OCI-LY3 (cell line): Measurements from ENCODE around the gene LTO1.

Experiments used
- H2AFZ ChIP-seq: fragments of 200-600, 300-600 bp; shearing (Covaris generic); 2 replicates; pipeline ENCODE4 v1.6.0; 2014; ENCODE audit warnings: antibody characterized with exemption, low read depth, low read length
- H3K27ac ChIP-seq: fragments of 200-600, 300-600 bp; sonication (generic); 2 replicates; pipeline ENCODE4 v1.5.1; 2014; ENCODE audit warnings: mild to moderate bottlenecking, low read length, moderate library complexity, mixed read lengths
- H3K27me3 ChIP-seq: fragments of 200-600, 300-600 bp; sonication (generic); 2 replicates; pipeline ENCODE4 v1.6.1; 2014; ENCODE audit warnings: low read depth, low read length, mixed read lengths
- H3K36me3 ChIP-seq: fragments of 200-600, 300-600 bp; sonication (generic); replicated peaks from 2 replicates; pipeline ENCODE3; 2014; ENCODE audit warnings: low read depth, low read length, mixed read lengths
- H3K4me1 ChIP-seq: fragments of 300-600, 200-600 bp; sonication (generic); 2 replicates; pipeline ENCODE4 v1.6.1; 2014; ENCODE audit warnings: low read length, mixed read lengths
- H3K4me2 ChIP-seq: fragments of 200-600, 300-600 bp; sonication (generic); 2 replicates; pipeline ENCODE4 v1.6.1; 2014; ENCODE audit warnings: low read length, mixed read lengths
- H3K4me3 ChIP-seq: fragments of 300-600, 200-600 bp; sonication (generic); 2 replicates; pipeline ENCODE4 v1.5.1; 2014; ENCODE audit warnings: antibody characterized with exemption, mild to moderate bottlenecking, low read length, moderate library complexity
- H3K79me2 ChIP-seq: fragments of 300-600, 200-600 bp; shearing (Covaris generic); 2 replicates; pipeline ENCODE4 v1.6.1; 2014; ENCODE audit warnings: mild to moderate bottlenecking, low read length, mixed read lengths
- H3K9ac ChIP-seq: fragments of 300-600, 200-600 bp; shearing (Covaris generic); 2 replicates; pipeline ENCODE4 v1.6.0; 2014; ENCODE audit warnings: mild to moderate bottlenecking, low read length, moderate library complexity
- H3K9me3 ChIP-seq: fragments of 200-600, 300-600 bp; shearing (Covaris generic); 2 replicates; pipeline ENCODE4 v1.6.1; 2014; ENCODE audit warnings: low read length, mixed read lengths; ENCODE audit not compliant: insufficient read depth
- H4K20me1 ChIP-seq: fragments of 200-600, 300-600 bp; sonication (generic); 2 replicates; pipeline ENCODE4 v1.6.1; 2016; ENCODE audit warnings: low read length, mixed read lengths; ENCODE audit not compliant: insufficient read depth
- EZH2phosphoT487 ChIP-seq: fragments of 200-600 bp; shearing (Covaris generic); IDR thresholded peaks from 2 replicates; pipeline ENCODE4 v1.6.1; 2018; ENCODE audit warnings: antibody characterized with exemption, mixed run types, low read depth
- TF ChIP-seq, protein P1 (sequence below): fragments of 200-600, 300-600 bp; sonication (generic); IDR thresholded peaks from 2 replicates; pipeline ENCODE4 v1.5.1; 2014; ENCODE audit warnings: antibody characterized with exemption, low read length, low read depth

The LTO1 gene

DNA sequence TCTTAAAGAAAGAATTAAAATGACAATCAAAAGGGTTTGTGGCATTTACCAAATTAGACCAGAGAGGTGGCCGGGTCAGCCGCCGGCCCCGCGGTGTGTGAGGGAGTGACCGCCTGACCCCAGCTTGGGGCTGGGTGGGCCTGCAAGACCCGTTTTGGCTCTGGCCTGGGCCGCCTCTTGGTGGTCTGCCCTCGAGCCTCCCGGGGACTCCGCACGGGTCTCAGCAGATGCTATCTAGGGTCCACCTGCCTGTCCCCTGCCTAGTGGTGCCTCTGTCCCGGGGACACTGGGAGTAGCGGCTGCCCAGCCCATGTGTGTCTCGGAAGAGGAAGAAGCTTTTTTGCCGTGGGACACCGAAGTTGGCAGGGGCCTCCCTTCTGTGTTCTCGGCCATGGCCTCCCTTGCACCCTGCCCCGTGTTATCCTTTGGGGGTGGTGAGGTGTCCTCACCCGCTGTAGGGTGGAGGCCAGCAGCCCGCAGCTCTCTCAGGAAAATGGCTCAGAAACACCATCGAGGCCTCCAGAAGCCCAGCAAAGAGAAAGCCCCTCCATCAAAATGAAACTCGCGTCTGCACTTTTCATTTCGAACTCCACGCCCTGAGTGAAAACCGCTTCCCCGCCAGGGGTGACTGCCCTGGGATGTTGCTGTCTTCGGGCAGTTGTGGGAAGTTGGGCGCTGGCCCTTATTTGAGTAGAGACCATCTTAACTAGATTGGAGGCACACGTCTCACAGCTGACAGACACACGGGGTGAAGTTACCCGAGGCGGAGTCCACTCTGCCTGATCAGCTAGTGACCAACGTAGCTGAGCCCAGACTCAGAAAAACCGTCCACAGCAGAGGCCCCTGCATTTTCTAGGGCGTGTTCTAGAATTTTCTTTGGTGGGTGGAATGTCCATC, 26.2 kb downstream of the LTO1 start:
- no peak overlapping the region for H2AFZ ChIP-seq
- H3K36me3 ChIP-seq, result peaks cover 76% of the 10 kb centered on the region
- no peak overlapping the region for H3K4me3 ChIP-seq
- peaks cover 18% of the 10 kb centered on the region for H3K79me2 ChIP-seq
- no peaks in the 10 kb centered on the region for H3K9me3 ChIP-seq
- H3K4me1 ChIP-seq, result no peaks in the 10 kb centered on the region
- H3K4me2 ChIP-seq, result no peak overlapping the region
- no peak overlapping the region for H3K9ac ChIP-seq
- no peaks in the 10 kb centered on the region for H3K27me3 ChIP-seq
- H4K20me1 ChIP-seq, result peaks cover 10% of the 10 kb centered on the region
- TF ChIP-seq, protein P1, sequence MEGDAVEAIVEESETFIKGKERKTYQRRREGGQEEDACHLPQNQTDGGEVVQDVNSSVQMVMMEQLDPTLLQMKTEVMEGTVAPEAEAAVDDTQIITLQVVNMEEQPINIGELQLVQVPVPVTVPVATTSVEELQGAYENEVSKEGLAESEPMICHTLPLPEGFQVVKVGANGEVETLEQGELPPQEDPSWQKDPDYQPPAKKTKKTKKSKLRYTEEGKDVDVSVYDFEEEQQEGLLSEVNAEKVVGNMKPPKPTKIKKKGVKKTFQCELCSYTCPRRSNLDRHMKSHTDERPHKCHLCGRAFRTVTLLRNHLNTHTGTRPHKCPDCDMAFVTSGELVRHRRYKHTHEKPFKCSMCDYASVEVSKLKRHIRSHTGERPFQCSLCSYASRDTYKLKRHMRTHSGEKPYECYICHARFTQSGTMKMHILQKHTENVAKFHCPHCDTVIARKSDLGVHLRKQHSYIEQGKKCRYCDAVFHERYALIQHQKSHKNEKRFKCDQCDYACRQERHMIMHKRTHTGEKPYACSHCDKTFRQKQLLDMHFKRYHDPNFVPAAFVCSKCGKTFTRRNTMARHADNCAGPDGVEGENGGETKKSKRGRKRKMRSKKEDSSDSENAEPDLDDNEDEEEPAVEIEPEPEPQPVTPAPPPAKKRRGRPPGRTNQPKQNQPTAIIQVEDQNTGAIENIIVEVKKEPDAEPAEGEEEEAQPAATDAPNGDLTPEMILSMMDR, result no peak
- TF ChIP-seq EZH2phosphoT487, result no peak
- H3K27ac ChIP-seq, result no peak overlapping the region

DNA sequence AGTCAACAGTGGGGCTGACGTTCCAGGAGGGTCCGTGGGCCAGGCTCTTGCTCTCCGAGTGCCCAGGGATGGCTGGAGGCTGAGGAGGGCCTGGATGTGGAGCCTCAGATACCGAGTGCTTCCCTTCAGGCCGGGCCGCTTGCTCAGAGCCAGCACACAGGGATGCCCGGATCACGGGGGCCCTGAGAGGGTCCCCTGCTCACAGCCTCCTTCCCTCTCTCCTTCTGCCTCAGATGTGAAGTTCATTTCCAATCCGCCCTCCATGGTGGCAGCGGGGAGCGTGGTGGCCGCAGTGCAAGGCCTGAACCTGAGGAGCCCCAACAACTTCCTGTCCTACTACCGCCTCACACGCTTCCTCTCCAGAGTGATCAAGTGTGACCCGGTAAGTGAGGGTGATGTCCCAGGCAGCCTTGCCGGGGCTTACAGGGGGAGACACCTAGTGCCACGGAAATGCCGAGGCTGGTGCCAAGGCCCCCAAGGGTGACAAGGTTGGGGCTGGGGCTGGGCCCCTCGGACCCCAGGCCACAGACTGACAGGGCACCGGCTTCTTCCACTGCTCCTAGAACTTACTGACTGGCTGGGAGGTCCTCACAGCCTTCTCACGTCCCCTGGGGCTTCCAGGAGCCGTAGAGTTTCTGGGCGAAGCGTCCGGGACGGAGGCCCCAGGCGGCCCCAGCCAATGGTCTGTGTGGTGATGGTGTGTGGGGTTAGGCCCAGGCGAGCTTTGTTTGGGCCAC, 27.2 kb downstream of the LTO1 start:
- H3K36me3 ChIP-seq, result peaks cover 76% of the 10 kb centered on the region
- peaks cover 15% of the 10 kb centered on the region for H4K20me1 ChIP-seq
- H3K27me3 ChIP-seq, result no peaks in the 10 kb centered on the region
- no peaks in the 10 kb centered on the region for H3K9me3 ChIP-seq
- no peak overlapping the region for H2AFZ ChIP-seq
- H3K79me2 ChIP-seq, result peaks cover 24% of the 10 kb centered on the region
- no peak overlapping the region for H3K4me3 ChIP-seq
- no peak overlapping the region for H3K4me2 ChIP-seq
- no peaks in the 10 kb centered on the region for H3K4me1 ChIP-seq
- H3K9ac ChIP-seq, result no peak overlapping the region
- TF ChIP-seq EZH2phosphoT487, result no peak
- TF ChIP-seq, protein P1, result no peak
- no peak overlapping the region for H3K27ac ChIP-seq

DNA sequence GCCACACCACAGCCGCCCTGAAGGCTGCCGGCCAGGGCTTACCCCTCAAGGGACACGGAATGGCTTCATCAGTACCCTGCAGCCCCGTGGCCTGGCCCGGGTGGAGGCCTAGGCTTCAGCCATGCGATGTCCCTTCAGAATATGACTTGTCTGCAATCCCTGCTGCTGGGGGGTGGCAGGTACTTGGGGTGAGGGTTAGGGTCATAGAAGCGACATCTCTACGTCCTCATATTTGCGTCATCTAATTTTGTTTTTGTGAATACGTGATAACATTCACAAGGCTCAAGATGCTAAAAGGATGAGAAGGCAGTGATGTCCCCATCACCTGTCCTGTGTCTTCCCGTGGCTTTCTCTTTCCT, 27.8 kb downstream of the LTO1 start:
- Histone ChIP-seq H3K27ac (no peak overlapping the region), H3K4me1 (no peaks in the 10 kb centered on the region), H3K36me3 (peaks cover 74% of the 10 kb centered on the region), H3K27me3 (no peaks in the 10 kb centered on the region), H3K9ac (no peak overlapping the region), H3K4me2 (no peak overlapping the region), H2AFZ (no peak overlapping the region), H4K20me1 (peaks cover 15% of the 10 kb centered on the region), H3K79me2 (peaks cover 24% of the 10 kb centered on the region), H3K4me3 (no peak overlapping the region), H3K9me3 (no peaks in the 10 kb centered on the region)
- TF ChIP-seq EZH2phosphoT487, result no peak
- TF ChIP-seq, protein P1, result no peak
